HepG2 (cell line): ENCODE results near the gene OGFOD3. TPM values are rescaled to one million over a fixed set of nuclear protein-coding genes. Genes with fewer than 3 reads are reported as not detected.

Experiments used
- FOXM1 ChIP-seq: sonication (generic); formaldehyde crosslinking; IDR thresholded peaks from 2 replicates; pipeline ENCODE4 v1.5.0; 2020; ENCODE audit warnings: missing genetic modification reagents
- IRF2 ChIP-seq: IDR thresholded peaks from 2 replicates; pipeline ENCODE4 v1.6.1; 2018; ENCODE audit warnings: missing genetic modification reagents, missing compliant biosample characterization
- KLF15 ChIP-seq: sonication (generic); formaldehyde crosslinking; IDR thresholded peaks from 2 replicates; pipeline ENCODE4 v1.8.1; 2023; ENCODE audit warnings: borderline replicate concordance, mild to moderate bottlenecking, inconsistent platforms, missing genetic modification reagents, mixed read lengths
- MAF1 ChIP-seq: sonication (generic); formaldehyde crosslinking; IDR thresholded peaks from 2 replicates; pipeline ENCODE4 v1.5.0; 2020; ENCODE audit warnings: missing genetic modification reagents, borderline replicate concordance
- MAFF ChIP-seq: IDR thresholded peaks from 2 replicates; pipeline ENCODE4 v1.6.1; 2011; ENCODE audit warnings: low read depth, low read length, improper control_type of control experiment
- MZF1 ChIP-seq: sonication (generic); formaldehyde crosslinking; IDR thresholded peaks from 2 replicates; pipeline ENCODE4 v1.8.1; 2023; ENCODE audit warnings: mild to moderate bottlenecking, missing genetic modification reagents, borderline replicate concordance
- NR0B2 ChIP-seq: sonication (generic); formaldehyde crosslinking; IDR thresholded peaks from 2 replicates; pipeline ENCODE4 v1.4.0; 2020; ENCODE audit warnings: mild to moderate bottlenecking, missing genetic modification reagents
- NR1H2 ChIP-seq: sonication (generic); formaldehyde crosslinking; IDR thresholded peaks from 2 replicates; pipeline ENCODE4 v1.8.1; 2022; ENCODE audit warnings: low read depth, missing genetic modification reagents, borderline replicate concordance
- PCBP2 ChIP-seq: fragments of 200-400 bp; formaldehyde crosslinking; optimal IDR thresholded peaks from 2 replicates; pipeline ENCODE3; 2018; ENCODE audit warnings: low read length, low read depth; ENCODE audit not compliant: poor library complexity, severe bottlenecking
- POGZ ChIP-seq: sonication (generic); formaldehyde crosslinking; IDR thresholded peaks from 2 replicates; pipeline ENCODE4 v1.4.0; 2020; ENCODE audit warnings: mild to moderate bottlenecking, missing genetic modification reagents
- PRDM10 ChIP-seq: sonication (generic); formaldehyde crosslinking; IDR thresholded peaks from 2 replicates; pipeline ENCODE4 v1.4.0; 2020; ENCODE audit warnings: low read depth, missing genetic modification reagents
- SP4 ChIP-seq: sonication (generic); formaldehyde crosslinking; IDR thresholded peaks from 2 replicates; pipeline ENCODE4 v1.8.1; 2023; ENCODE audit warnings: mild to moderate bottlenecking, missing genetic modification reagents
- ZBTB7B ChIP-seq: sonication (generic); formaldehyde crosslinking; IDR thresholded peaks from 2 replicates; pipeline ENCODE4 v1.4.0; 2020; ENCODE audit warnings: missing genetic modification reagents
- ZBTB8A ChIP-seq: sonication (generic); formaldehyde crosslinking; IDR thresholded peaks from 2 replicates; pipeline ENCODE4 v1.4.0; 2020; ENCODE audit warnings: mild to moderate bottlenecking, low read depth, missing genetic modification reagents, borderline replicate concordance
- ZC3H13 ChIP-seq: sonication (generic); formaldehyde crosslinking; IDR thresholded peaks from 2 replicates; pipeline ENCODE4 v1.8.1; 2023; ENCODE audit warnings: mild to moderate bottlenecking, missing genetic modification reagents, moderate library complexity
- ZNF460 ChIP-seq: sonication (generic); formaldehyde crosslinking; IDR thresholded peaks from 2 replicates; pipeline ENCODE4 v1.5.1; 2020; ENCODE audit warnings: missing genetic modification reagents, mild to moderate bottlenecking, borderline replicate concordance
- ZNF605 ChIP-seq: sonication (generic); formaldehyde crosslinking; IDR thresholded peaks from 2 replicates; pipeline ENCODE4 v1.8.0; 2022; ENCODE audit warnings: mild to moderate bottlenecking, missing genetic modification reagents
- ZNF781 ChIP-seq: sonication (generic); formaldehyde crosslinking; IDR thresholded peaks from 2 replicates; pipeline ENCODE4 v1.5.1; 2020; ENCODE audit warnings: borderline replicate concordance, mild to moderate bottlenecking, missing genetic modification reagents; ENCODE audit errors: not compliant biosample characterization
- ZSCAN29 ChIP-seq: sonication (generic); formaldehyde crosslinking; conservative IDR thresholded peaks from 2 replicates; pipeline ENCODE4 v1.4.0; 2020; ENCODE audit warnings: mild to moderate bottlenecking, missing genetic modification reagents
- ZSCAN30 ChIP-seq: sonication (generic); formaldehyde crosslinking; IDR thresholded peaks from 2 replicates; pipeline ENCODE4 v1.5.0; 2020; ENCODE audit warnings: mild to moderate bottlenecking, missing genetic modification reagents
- polyA plus RNA-seq, 8 experiments: library from polyadenylated mRNA; depleted of rRNA in 3 of 8; stranded (reverse) in 7 of 8; unstranded in 1 of 8; fragments of >200 nt; fragmentation: Illumina TruSeq in 4 of 8; extraction: Trizol in 4 of 8; gene quantifications; 2 replicates each; pipeline versions ENCODE4 v1.2.1 to v1.2.3, GENCODE V29; 2011 to 2016; ENCODE audit warnings: low read depth in 4 of 8, missing spikeins in 1 of 8, mixed read lengths in 1 of 8; ENCODE audit not compliant: insufficient read depth in 1 of 8
- total RNA-seq, 5 experiments: library from RNA; depleted of rRNA; stranded (reverse); fragments of >200 nt; fragmentation: Illumina TruSeq; extraction: Trizol; gene quantifications; 2 replicates each; pipeline ENCODE4 v1.2.3, GENCODE V29; 2016; ENCODE audit warnings: low read depth in 1 of 5
- TF ChIP-seq, protein P1 (sequence below): sonication (generic); formaldehyde crosslinking; IDR thresholded peaks from 2 replicates; pipeline ENCODE4 v1.8.1; 2023; ENCODE audit warnings: mild to moderate bottlenecking, missing genetic modification reagents
- TF ChIP-seq, protein P2 (sequence below): IDR thresholded peaks from 2 replicates; pipeline ENCODE4 v1.6.1; 2016; ENCODE audit warnings: mild to moderate bottlenecking

The OGFOD3 gene
- total and polyA plus RNA-seq, 2 of the 13 experiments (the other 11 are each of a cell fraction or from before 2014, with no cell fraction given), result 40.0 to 42.1 TPM

- TF ChIP-seq MZF1 (0 out of 2 replicates have a peak, but pooled peaks have one; percentile 76), NR1H2 (CRISPR knock-in tag) (peak; percentile 85), ZSCAN30 (0 out of 2 replicates have a peak, but pooled peaks have one; percentile 32), NR0B2 (CRISPR knock-in tag) (peak; percentile 89), ZNF781 (CRISPR knock-in tag) (peak; percentile 94), ZBTB7B (CRISPR knock-in tag) (peak; percentile 72; the same call in 1 of the 2 replicates), ZSCAN29 (CRISPR knock-in tag) (peak; percentile 77; the same call in 1 of the 2 replicates), MAFF (no peak), KLF15 (CRISPR knock-in tag) (peak; percentile 95), POGZ (peak; percentile 37; the same call in 1 of the 2 replicates), SP4 (peak; percentile 76), PCBP2 (no peak), PRDM10 (CRISPR knock-in tag) (0 out of 2 replicates have a peak, but pooled peaks have one; percentile 39), ZC3H13 (CRISPR knock-in tag) (peak; percentile 78), FOXM1 (CRISPR knock-in tag) (peak; percentile 56; the same call in 1 of the 2 replicates), ZNF460 (CRISPR knock-in tag) (no peak), ZBTB8A (CRISPR knock-in tag) (peak; percentile 93; the same call in 1 of the 2 replicates), ZNF605 (peak; percentile 99), MAF1 (CRISPR knock-in tag) (peak; percentile 62; the same call in 1 of the 2 replicates), IRF2 (CRISPR knock-in tag) (peak; percentile 66)
- TF ChIP-seq, protein P1, sequence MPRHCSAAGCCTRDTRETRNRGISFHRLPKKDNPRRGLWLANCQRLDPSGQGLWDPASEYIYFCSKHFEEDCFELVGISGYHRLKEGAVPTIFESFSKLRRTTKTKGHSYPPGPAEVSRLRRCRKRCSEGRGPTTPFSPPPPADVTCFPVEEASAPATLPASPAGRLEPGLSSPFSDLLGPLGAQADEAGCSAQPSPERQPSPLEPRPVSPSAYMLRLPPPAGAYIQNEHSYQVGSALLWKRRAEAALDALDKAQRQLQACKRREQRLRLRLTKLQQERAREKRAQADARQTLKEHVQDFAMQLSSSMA, result peak; percentile 86; the same call in 1 of the 2 replicates
- TF ChIP-seq, protein P2, sequence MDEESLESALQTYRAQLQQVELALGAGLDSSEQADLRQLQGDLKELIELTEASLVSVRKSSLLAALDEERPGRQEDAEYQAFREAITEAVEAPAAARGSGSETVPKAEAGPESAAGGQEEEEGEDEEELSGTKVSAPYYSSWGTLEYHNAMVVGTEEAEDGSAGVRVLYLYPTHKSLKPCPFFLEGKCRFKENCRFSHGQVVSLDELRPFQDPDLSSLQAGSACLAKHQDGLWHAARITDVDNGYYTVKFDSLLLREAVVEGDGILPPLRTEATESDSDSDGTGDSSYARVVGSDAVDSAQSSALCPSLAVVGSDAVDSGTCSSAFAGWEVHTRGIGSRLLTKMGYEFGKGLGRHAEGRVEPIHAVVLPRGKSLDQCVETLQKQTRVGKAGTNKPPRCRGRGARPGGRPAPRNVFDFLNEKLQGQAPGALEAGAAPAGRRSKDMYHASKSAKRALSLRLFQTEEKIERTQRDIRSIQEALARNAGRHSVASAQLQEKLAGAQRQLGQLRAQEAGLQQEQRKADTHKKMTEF, result peak; percentile 81
These were observed 47.7 kb downstream of the OGFOD3 start (continued) for GRCh38 chr17:82370471-82371332.
